NCI-H1694 treated with DMSO at 0.1 percent for 48 hours (cell line): ENCODE data around the gene NUAK2.
"Not testable (repeated sequence)": the region's sequence is repeated elsewhere in the genome, so short reads cannot be mapped to it uniquely, and the experiment has no call there.

Experiments used
- DNase-seq: peaks from one replicate; lab custom pipeline; 2025; lab: John Stamatoyannopoulos, UW

Gene NUAK2

DNA sequence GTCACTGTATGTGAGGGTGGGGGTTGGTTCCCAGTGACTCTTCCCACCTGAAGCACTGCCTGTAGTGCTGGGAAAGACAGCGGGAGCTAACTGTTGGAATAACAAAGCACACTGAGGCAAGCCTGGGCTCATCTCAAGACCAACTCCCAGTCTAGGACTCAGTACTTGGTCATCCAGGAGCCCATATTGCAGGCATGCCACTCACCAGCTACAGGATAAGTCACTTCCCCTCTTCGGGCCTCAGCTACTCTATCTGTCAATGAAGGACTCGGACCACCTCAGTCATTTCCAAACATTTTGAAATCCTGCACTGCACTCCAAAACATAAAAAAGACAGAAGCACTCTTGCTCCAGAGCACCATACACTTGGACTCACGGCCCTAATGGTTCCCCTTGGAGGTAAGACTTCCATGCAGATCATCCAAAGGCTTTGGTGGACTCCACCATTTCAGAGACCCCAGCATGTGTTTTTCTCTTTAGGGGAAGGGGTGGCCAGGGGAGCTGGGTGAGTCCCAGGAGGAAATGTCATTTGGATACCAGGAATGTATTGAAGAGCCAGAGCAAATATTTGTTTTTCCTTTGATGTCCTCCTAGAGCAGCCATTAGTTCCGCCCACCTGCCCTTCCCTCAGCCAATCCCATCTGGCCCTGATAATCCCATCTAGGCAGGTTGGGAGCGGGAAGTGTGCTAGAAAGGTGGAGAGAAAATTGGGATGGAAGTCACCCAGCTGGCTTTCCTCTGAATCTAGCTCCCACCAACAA lies 3.1 kb downstream of the NUAK2 start:
- DNase-seq = no peak

DNA sequence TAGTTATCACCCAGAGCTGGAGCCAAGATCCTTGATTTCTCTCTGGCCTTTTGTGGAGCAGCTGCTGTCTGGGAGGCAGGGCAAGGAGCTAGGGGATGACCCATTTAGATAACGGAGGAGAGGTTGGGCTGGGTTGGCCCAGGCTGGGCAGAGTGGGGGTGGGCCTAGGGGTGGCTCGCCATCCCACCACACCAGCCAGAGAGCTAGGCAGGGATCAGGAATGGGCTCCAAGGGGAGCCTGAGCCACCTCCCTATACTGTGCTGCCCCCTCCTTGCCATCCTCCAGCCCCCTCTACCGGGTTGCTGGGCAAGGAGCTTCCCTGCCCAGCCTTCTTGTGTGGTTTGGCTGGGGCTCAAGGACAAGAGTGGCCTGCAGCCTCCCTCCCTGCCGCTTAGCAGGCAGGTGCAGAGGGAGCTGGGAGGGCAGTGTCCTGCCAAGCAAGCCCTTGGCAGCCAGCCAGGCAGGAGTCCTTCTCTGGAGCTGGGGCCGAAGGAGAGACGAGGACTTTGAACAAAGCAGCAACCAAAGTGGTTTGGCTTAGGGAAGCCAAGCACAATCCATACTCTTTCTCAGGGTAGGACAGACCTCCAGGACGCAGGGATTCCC lies 4.1 kb downstream of the NUAK2 start:
- no peak for DNase-seq

GRCh38 chr1:205316161-205316566 lies 5.4 kb downstream of the NUAK2 start:
- no peak for DNase-seq

- DNase-seq = no peak
These were observed 6.4 kb downstream of the NUAK2 start for GRCh38 chr1:205315008-205315618.

DNA sequence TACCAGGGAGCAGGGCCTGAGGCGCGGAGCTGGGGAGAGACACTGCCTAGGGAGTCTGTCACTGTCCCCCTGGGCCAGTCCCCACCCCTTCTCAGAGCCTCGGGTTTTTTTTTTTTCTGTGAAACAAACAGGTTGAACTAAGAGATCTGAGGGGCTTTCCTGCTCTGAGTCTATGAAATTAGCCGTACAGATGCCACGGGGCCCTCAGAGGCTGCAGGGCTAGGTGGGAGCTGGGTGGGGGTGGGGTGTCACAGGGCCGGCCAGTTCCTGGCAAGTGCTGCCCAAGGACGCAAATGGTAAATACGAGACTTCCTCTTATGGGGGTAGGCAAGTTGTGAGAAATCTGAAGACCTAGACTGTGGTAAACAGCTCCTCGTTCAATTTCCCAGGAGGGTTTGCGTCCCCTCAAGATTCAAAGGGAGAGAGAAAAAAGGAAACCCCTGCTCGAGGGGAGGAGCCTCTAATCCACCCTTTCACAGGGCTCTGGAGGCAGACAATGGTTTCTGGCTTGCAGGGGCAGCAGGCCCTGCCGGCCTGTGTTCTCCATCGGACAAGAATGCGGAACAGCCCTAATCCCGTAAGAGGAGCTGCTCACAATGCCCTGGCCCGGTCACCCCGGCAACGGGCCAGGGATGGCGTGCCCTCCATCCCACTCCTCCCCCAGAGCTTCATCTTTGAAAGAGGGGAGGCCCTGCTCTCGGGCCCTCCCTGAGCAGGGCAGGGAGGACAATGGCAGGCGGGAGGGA lies 7.8 kb downstream of the NUAK2 start:
- no peak for DNase-seq

DNA sequence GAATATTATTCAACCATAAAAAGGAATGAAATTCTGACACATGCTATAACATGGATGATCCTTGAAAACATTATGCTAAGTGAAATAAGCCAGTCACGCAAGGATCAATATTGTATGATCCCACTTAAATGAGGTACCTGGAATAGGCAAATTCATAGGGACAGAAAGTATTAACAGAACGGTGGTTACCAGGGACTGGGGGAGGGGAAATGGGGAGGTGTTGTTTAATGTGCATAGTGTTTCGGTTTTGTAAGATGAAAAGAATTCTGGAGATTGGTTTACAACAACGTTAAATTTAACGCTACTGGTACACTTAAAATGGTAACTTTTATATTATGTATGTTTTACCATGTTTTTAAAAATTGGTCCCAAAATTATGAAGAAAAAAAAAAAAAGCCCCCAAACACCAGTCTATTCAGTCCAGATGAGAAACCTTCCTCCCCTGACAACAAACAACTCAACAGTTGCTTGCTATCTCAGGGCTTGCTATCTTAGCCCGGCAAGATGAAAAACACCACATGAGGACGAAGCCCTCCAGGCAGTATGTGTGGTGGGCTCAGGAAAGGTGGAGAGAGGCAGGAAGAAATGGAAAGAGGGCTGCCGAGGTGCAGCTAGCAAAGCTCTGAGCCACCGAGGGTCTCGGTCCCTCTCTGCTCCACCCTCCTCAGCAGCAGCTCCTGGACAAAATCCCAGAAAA lies 8.5 kb downstream of the NUAK2 start:
- DNase-seq = no peak

GRCh38 chr1:205310976-205311704 lies 10.4 kb downstream of the NUAK2 start:
- no peak for DNase-seq

DNA sequence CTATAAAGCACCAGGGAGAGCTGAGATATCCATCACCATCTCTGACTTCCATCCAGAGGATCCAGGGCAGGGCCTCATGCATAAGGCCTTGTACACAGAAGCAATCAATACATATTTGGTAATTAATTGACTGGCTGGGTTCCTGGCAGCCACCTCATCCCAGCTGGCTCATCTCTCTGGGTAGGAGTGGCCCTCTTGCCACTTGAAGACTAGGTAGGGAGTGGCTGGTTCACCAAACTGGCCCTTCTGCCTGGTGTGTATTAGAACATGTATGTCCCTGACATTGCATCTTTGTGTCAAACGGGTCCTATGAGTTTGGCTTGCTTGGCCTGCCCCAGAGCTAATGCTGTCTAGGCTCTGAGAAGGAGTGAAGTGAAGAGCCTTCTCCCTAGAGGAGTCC lies 11.8 kb downstream of the NUAK2 start:
- DNase-seq = no peak

- DNase-seq = no peak
These were observed 14.5 kb downstream of the NUAK2 start for GRCh38 chr1:205306929-205307566.

DNA sequence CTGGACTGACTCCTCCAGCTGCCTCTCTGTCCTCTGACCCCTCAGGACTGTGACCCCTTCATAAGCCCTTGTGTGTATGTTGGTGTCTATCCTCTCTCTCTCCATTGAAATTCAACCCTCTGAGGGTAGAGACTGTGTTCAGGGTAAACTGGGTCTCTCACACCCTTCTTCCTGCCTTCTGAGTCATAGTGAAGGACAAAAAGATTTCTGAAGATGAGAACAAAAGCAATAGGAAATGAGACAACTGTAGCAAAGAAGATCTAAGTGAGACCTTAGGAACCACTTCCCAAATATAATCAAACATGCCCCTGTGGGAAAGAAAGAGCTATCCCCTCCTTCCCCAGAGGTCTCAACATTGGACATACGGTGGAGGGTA lies 16.9 kb downstream of the NUAK2 start:
- no peak for DNase-seq

DNA sequence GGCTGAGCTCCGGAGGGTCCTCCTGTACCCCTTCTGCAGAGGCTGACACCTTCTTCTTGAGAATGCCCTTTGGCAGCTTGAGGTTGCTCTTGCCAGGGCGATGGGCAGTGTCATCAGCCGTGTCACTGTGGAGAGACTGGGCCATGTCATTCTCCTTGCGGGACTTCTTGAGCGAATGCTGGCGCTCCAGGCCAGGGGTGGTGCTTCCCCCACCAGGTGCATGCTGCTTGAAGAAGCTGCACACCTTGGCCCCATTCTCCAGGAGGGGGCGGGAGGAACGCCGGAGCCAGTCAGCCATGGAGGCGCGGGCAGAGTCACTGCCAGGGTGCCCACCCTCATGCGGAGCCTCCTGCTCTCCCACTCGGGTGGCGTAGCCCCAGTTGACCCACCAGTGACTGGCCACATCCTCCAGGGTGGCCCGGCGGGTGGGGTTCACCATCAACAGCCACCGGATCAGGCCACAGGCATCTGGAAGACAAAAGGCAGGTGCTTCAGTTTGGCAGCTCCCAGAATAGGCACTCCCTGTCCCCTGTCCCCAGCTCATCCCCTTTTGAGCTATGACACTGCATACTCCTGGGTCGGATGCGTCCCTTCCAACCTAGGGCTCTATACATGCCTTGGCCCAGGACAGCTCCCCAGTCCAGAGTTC lies 17.4 kb downstream of the NUAK2 start:
- no peak for DNase-seq

GRCh38 chr1:205303247-205303888 lies 18.2 kb downstream of the NUAK2 start:
- DNase-seq = no peak

DNA sequence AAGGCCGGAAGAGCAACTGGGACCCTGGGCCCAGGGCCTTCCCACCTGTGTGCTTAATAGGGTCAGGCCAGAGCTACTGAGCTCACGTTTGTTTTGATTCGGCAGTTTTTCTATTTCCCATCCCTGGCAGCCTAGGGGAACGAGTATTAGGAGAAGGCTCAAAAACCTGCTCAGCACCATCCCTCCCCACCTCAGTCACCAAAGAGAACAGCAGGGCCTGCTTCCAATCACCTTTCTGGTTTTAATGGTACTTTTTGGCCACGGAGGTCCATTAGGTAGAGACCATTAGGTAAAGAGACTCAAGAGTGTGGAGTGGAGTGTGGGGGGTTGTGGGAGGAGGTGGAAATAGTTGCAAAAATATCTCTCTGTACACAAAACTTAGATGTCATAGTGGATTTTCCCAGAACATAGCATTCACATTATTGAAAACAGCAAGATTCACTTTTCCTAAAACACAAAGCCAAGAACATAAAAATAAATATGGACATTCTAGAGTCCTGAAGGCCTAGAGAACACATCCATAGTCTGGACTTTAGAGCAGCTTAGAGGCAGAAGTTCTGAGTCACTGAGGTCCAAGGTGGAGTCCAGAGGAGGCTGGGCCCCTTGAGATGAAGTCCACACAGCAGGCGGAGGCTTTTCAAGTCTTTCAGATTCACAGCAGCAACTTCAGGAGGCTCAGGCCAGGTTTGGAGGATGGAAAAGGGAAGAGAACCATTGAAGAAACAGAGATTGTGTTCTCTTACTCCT lies 19.5 kb downstream of the NUAK2 start:
- no peak for DNase-seq

DNA sequence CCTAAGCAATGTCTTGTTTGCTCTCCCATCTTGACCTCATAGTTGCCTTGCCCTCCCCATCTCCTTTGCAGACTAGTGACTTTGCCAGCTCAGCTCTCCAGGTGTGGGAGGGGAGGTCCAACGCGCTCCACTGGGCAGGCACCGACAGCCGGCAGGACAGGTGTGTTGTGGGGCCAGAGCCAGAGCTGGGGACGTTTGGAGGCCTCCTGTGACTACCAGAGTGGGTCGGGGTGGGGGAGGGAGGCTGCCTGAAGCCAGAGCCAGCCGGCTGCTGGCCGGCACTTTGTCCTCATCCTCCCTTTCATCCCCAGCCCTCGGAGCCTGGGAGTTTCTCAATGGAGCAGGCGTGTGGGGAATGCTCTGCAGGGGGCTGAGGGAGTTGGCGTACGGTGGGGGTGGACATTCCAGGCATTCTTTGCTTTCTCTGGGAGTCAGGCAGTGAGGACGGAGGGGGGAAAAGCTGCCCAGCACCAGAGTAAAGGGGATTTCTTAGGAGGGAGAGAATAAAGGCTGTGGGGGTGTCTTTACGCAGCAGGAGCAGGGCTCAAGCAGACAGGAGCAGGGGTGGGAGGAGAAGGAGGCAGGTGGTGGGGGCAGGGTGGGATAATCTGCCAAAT lies 20.2 kb downstream of the NUAK2 start:
- DNase-seq = no peak

DNA sequence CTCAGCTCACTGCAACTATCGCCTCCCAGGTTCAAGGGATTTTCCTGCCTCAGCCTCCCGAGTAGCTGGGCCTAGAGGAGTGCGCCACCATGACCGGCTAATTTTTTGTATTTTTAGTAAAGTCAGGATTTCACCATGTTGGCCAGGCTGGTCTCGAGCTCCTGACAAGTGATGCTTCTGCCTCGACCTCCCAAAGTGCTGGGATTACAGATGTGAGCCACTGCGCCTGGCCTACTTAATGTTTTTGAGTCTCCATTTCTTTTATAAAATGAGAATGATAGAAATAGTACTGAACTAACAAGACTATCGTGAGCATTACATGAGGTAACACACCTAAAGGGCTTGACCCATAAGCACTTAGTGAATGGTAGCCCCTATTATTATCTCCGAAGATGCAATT lies 21.4 kb downstream of the NUAK2 start:
- no peak for DNase-seq

GRCh38 chr1:205298191-205298994 lies 23.2 kb downstream of the NUAK2 start:
- no peak for DNase-seq

DNA sequence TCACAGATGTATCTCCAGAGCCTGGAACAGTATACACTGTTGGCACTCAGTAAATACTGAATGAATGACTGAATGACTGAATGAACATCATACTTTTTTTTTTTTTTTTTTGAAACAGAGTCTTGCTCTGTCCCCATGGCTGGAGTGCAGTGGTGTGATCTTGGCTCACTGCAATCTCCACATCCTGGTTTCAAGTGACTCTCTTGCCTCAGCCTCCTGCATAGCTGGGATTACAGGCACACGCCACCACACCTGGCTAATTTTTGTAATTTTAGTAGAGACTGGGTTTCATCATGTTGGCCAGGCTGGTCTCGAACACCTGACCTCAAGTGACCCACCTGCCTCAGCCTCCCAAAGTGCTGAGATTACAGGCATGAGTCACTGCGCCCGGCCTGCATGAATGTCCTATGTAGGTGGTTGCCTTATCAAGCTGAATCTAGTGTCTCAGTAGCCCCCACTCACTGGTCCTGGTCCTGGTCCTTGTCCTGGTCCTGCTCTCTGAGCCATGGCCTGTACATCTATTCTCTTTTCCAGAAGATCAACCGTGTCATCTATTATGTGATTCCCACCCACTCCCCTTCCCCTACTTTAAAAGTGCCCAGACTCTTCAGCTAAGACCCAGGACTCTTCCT lies 23.9 kb downstream of the NUAK2 start:
- not testable (repeated sequence) for DNase-seq
